HG02870 (cell line): Measurements from ENCODE around the gene VTI1A.

ENCODE experiments used
- ATAC-seq: cut with Tn5 transposase; IDR thresholded peaks from one replicate; pipeline ENCODE4 v1.9.1; 2021; ENCODE audit warnings: mild to moderate bottlenecking, moderate library complexity; ENCODE audit not compliant: unreplicated experiment

The VTI1A gene

DNA sequence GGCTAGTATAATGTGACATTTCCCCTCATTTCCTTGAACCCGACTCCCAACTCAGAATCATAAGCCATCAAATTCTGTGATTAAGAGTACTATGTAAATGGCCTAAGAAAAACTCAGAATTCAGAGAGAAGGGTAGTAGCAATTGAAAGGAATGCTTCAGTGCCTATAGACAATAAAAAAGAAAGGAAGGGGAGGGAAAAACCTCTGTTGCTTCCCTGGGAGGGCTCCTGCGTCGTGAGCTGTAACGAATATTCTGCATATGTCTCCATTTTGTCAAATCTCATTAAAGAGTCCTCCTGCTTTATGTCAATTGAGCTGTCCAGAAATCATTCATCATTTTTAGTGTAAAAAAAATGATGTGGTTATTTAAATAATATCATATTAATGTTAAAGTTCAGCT is 223.0 kb downstream of the VTI1A start:
- ATAC-seq, result no peak

DNA sequence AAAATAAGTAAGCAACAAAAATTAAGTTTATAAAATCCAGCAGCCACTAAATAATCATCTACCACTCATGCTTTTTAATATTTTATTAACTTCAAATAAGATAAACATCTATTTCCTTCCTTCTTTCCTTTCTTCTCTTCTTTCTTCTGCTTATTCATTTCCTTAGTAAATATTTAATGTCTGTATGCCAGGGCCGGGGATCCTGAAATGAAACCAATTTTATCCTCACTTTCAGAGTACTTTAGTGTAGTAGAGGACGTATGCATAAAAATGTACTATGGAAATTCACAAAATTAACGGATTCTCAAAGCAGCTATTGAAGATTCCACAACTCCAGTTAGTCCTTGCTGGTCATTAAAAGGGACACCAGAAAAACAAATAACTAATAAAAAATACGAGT is 224.7 kb downstream of the VTI1A start:
- ATAC-seq, result no peak

DNA sequence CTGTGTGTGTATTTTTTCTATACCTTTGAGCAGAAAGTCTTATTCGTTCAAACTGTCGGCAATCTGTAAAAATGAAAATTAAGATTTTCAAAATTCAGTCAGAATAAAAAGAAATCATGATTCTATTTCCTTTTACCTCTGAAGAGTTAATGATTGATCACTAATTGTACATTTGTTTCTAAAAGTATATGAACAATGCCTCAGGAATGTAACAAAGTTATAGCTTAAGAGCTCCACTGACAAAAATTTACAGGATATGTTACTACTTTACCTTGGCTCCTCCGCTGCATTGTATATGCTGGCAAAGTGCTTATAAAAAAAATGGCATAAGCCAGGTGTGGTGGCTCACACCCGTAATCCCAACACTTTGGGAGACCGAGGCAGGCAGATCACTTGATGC is 225.7 kb downstream of the VTI1A start:
- ATAC-seq, result no peak

- ATAC-seq, result no peak
These were observed 228.6 kb downstream of the VTI1A start for GRCh38 chr10:112675560-112676083.

DNA sequence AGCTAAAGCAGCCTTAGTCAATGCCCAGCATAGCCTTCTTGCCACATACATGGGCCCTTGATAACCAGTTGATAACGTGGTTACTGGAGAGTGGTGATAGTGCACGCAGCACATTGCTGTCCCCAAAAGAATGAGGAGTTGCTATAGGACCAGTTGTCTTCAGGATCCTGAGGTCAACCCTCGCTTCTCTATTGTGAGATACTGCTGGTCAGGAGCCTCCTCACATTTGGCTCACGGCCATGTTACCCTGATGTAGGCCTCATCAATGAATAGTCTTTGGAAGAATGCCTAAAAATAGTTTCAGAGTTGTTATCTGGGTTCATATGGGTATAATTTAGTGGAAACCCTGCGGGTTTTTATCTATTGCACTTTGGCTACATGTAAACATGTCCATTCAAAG is 230.7 kb downstream of the VTI1A start:
- ATAC-seq, result no peak

DNA sequence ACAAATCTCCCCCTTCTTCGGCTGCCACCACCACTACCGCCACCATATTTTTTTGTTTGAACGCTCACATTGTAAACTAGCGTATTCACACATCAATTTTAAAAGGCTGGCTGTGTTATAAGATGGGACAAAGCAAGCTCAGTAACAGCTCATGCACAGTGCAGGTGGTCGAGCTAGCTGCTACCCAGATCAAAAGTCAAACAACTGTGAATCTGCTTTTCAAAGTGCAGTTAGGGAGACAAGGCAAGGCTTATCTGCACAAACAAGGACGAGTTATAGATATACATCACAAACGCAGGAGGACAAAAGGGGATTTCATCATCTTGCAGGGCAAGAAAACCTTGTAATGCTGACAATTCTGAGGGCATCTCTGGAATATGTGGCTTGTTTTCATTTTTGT is 231.6 kb downstream of the VTI1A start:
- ATAC-seq, result no peak

- no peak for ATAC-seq
These were observed 232.0 kb downstream of the VTI1A start for GRCh38 chr10:112678987-112679386.

GRCh38 chr10:112679392-112679791 is 232.4 kb downstream of the VTI1A start:
- no peak for ATAC-seq

DNA sequence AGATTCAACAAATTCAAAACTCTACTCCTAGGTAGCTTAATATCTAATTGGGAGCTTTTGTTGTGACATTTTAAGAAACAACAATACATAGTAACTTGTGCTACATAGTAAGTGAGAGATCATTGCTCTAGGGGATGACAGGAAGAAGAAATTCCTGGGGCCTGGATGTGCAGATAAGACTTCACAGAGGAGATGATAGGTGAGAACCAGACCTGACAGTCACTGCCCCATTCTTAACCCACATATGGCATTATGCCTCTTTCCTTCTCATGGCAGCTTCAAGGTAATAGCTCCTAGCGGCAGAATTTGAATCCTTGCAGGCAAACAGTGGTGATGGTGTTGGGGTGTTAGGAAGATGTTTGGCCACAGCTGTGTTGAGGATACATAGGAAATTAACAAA is 233.6 kb downstream of the VTI1A start:
- ATAC-seq, result no peak

DNA sequence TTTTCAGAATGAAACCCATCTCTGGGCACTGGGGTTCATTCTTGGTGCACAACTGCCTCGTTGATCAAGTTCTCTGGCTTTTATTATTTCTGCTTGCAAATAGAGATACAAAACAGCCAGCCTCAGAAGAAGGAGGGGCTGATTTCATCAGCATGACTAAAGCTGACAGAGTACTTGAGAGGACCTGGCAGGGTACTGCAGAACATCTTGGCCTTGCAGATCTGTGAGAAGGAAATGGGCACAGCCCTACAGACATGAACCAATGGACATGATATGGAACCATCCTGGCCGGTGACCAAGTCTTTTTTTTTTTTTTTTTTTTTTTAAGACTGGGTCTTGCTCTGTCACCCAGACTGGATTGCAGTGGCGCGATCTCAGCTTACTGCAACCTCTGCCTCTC is 240.6 kb downstream of the VTI1A start:
- no peak for ATAC-seq

DNA sequence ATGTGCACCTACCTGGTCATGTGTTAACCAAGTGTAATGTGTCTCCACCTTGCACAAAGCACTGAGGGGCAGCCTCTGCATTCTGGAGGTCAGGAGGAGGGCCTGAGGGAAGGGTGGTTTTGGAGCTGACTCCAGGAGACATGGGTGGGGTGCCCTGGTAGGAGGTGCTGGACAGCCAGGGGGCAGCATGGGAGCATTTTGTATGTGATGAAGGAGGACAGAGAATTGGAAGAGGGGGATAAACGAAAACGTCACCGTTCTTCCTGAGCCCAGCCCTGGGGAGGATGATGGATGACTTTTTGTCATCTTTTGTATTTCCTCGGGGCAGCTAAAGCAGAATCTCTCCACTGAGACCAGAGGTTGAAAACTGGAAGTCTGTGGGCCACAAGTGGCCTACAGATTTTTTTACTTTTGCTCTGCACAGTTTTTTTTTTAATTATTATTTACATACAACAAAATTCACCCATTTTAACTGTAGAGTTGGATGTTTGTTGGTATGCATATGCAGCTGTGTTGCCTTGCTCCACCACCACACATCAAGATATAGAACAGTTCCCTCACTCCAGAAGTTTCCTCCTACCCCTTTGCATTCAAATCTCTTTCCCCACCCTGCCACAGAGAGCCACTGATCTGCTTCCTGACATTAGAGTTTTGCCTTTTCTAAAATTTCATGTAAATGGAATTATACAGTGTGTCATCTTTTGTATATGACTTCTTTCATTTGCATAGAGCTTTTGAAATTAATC is 242.5 kb downstream of the VTI1A start:
- ATAC-seq, result no peak

DNA sequence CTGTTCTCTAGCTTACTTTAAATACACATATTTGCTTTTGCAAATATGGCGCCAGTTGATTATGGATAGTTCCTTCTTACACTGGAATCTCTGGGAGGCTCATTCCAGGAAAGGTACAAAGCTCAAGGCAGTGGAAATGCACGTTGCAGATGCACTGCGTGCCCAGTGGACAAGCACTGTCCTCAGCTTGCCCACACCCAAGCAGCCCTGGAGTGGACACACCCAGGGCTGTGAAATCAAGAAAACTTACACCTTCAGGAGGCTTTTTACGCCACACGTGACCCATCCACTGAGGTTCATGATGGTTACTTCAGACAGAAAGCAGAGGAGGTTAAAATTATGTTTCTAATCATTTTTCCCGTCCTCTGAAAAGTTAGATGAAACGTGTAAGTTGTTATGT is 248.5 kb downstream of the VTI1A start:
- ATAC-seq, result no peak

GRCh38 chr10:112696592-112696991 is 249.6 kb downstream of the VTI1A start:
- no peak for ATAC-seq

DNA sequence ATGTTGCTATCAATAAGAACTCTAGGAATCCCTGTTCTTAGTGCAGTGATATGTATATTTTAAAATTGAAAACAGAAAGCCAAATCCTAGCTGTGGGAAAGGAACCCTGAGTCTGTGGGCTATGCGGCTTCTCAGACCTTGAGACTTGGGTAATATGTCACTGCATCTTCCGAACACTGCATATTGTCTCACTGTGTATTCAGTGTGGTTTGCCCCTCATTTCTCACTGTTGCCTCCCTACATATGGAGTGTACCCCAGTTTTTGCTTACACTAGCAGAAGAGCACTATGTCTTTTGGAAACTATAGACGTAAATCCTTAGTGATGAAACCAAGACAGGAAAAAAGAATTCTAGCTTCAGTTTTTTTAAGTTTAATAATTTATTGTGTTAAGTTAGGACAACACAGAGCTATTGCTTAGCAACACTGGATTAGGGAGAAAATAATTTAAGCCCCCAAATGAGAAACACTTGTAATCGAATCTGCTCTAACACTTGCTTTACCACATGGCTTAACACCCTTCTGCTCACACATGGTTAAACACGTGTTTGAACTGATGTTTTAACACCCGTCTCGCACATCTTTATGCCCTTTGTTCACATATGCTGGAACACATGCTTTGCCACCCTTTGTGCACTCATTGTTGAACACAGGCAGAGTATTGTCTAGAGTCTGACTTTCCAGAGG is 251.3 kb downstream of the VTI1A start:
- ATAC-seq, result no peak

DNA sequence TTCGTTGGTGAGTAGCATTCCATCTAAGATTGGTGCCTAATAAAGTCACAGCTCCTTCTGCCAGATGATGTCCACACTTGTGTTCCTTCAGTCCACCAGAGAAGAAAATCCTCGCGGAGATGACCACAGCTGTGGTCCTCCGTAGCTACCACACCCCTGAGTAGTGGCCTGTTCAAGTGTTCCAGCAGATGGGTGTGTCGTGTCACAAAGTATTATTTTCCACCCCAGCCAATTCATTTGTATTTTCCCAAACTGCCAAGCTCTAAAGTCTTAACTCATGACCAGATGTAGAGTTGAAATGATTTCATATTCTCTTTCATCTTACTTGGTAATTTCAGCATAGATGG is 251.8 kb downstream of the VTI1A start:
- no peak for ATAC-seq

DNA sequence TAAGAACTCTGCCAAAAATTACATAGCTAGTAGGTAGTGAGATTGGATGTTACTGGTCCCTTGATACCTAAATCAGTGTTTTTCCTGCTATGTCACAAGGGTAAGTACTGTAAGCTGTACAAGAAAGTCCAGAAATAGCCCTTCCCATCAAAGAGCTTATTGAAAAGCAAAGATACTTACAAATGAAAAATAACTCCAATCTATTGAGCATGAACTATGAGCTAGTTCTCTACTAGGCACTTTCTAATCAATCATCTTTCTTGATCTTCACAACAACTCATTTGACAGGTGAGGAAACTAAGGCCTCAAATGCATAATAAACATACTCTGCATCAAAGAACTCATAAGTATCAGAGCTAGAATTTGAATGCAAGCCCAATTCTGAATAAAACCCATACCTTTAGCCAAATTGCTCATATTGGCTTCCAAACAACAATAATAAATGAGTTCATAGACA is 253.2 kb downstream of the VTI1A start:
- ATAC-seq, result no peak

DNA sequence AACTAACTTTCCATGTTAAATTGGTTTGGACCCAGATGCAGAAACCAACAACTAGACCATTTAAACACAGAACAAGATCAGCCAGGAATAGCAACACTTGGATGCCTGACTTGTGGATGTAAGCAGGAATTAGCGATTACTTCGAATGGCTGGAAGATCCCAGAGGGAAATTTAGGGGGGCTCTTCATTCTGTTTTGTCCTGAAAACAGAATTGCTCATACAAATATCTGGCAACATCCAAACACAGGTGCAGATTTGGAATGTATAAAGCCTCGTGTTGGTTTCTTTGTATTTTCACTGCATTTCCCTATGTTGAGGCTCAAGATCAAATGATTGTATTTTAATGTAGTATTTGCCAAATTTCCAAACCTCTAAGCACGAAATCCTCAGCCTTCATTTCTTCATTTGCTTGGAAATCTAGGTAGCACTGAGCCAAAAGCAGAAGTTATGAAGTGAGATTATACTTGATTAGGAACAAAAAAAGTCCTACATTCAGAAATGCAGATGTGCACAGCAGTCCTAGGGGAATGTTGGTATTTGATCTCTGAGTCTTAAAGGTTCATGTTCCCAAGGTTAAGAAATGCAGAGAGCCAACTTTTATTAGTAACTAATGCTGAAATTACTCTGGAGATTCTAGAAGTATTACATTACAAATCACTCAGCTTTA is 254.3 kb downstream of the VTI1A start:
- ATAC-seq, result no peak

DNA sequence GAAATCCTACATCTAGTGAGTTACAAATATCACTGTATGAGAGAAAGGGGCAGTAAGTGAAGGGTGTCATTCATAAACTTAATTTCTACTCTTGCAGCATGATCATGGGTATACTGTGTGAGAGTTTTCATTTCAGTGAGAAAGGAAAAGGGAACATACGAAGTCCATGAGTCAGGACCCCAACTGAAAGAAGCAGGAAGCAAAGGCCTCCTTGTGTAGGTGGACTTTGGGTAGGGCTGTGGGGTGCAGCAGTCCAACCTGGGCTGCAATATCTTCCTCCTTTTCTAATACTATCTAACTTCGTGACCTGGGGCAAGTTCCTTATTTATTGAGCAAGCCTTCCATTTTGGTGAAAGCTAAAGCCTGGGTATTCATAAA is 254.9 kb downstream of the VTI1A start:
- no peak for ATAC-seq

- ATAC-seq, result no peak
These were observed 259.6 kb downstream of the VTI1A start for GRCh38 chr10:112706577-112706976.

- ATAC-seq, result no peak
These were observed 261.4 kb downstream of the VTI1A start for GRCh38 chr10:112708461-112708860.

DNA sequence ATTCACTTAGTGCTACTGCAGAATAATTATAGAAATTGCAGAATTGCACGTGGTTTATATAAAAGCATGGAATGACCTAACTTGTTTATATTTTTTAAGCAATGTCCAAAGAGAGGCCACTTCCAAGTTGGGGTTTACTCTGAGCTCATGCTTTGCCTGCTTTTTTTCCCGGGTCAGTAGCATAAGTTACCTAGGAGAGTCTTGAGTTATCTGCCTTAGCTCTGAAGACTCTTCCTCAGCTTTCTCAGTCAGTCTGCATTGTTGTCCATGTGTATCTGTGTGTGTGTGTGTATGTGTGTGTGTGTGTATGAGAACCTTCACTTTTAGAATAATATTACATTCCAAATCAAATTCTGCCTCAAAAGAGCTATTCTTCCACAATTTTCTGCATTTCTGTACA is 263.5 kb downstream of the VTI1A start:
- ATAC-seq, result no peak

GRCh38 chr10:112711366-112711765 is 264.4 kb downstream of the VTI1A start:
- no peak for ATAC-seq
